ENCODE results near the gene PIP5KL1. TPM values are rescaled to one million over a fixed set of nuclear protein-coding genes. Genes with fewer than 3 reads are reported as not detected.

PIP5KL1 gene
- total RNA-seq, 3 donors from 2014 or later = 0.58 to 1.9 (median 1.1) TPM

GRCh38 chr9:127936347-127936852 is 5.8 kb upstream of the PIP5KL1 start:
- ATAC-seq (no peak), DNase-seq (no peak)
- Histone ChIP-seq H3K4me3 (no peak overlapping the region), H3K36me3 (ENCODE audit: low read depth) (no peaks in the 10 kb centered on the region), H3K4me1 (ENCODE audit: low read depth) (peaks cover 17% of the 10 kb centered on the region), H3K9me3 (no peaks in the 10 kb centered on the region)
- no peak for TF ChIP-seq CTCF (IDR thresholded peaks at IDR 0.05)
- intact Hi-C loops (cut with DNase I, micrococcal nuclease) = no loop called here

- H3K36me3 ChIP-seq (ENCODE audit: low read depth) = no peaks in the 10 kb centered on the region
- no peaks in the 10 kb centered on the region for H3K9me3 ChIP-seq
- DNase-seq (no peak), ATAC-seq (no peak)
- H3K4me1 ChIP-seq (ENCODE audit: low read depth) = peaks cover 22% of the 10 kb centered on the region
- intact Hi-C loops (cut with DNase I, micrococcal nuclease) = no loop called here
- no peak for TF ChIP-seq CTCF (IDR thresholded peaks at IDR 0.05)
- H3K4me3 ChIP-seq = no peak overlapping the region
These were observed 5.2 kb upstream of the PIP5KL1 start for GRCh38 chr9:127935765-127936221.

- intact Hi-C loops (cut with DNase I, micrococcal nuclease) = no loop called here
- no peak for TF ChIP-seq CTCF (IDR thresholded peaks at IDR 0.05)
- H3K4me1 ChIP-seq (ENCODE audit: low read depth) = peaks cover 24% of the 10 kb centered on the region
- H3K36me3 ChIP-seq (ENCODE audit: low read depth) = no peaks in the 10 kb centered on the region
- no peak for ATAC-seq
- no peak for DNase-seq
- H3K9me3 ChIP-seq = no peaks in the 10 kb centered on the region
- H3K4me3 ChIP-seq = no peak overlapping the region
These were observed 4.4 kb upstream of the PIP5KL1 start for GRCh38 chr9:127934986-127935385.

- ATAC-seq (no peak), DNase-seq (no peak)
- Histone ChIP-seq H3K9me3 (no peaks in the 10 kb centered on the region), H3K36me3 (ENCODE audit: low read depth) (no peaks in the 10 kb centered on the region), H3K4me1 (ENCODE audit: low read depth) (peaks cover 24% of the 10 kb centered on the region), H3K4me3 (no peak overlapping the region)
- no peak for TF ChIP-seq CTCF (IDR thresholded peaks at IDR 0.05)
- intact Hi-C loops (cut with DNase I, micrococcal nuclease) = no loop called here
These were observed 3.7 kb upstream of the PIP5KL1 start for GRCh38 chr9:127934248-127934647.

- Histone ChIP-seq H3K9me3 (no peaks in the 10 kb centered on the region), H3K4me1 (ENCODE audit: low read depth) (peaks cover 25% of the 10 kb centered on the region), H3K4me3 (no peak overlapping the region), H3K36me3 (ENCODE audit: low read depth) (no peaks in the 10 kb centered on the region)
- ATAC-seq (peak; percentile 1), DNase-seq (no peak)
- intact Hi-C loops (cut with DNase I, micrococcal nuclease) = no loop called here
- TF ChIP-seq CTCF (IDR thresholded peaks at IDR 0.05) = no peak
These were observed 710 bp upstream of the PIP5KL1 start for GRCh38 chr9:127931092-127931881.

All from mucosa of descending colon (tissue), 3 donors.